Stromal cell of bone marrow (primary cell): Measurements from ENCODE around the gene TBKBP1.

Source experiments
- DNase-seq: peaks from one replicate; pipeline ENCODE4 v3.0.0-alpha.2; 2012; ENCODE audit warnings: low read depth

TBKBP1 gene, protein sequence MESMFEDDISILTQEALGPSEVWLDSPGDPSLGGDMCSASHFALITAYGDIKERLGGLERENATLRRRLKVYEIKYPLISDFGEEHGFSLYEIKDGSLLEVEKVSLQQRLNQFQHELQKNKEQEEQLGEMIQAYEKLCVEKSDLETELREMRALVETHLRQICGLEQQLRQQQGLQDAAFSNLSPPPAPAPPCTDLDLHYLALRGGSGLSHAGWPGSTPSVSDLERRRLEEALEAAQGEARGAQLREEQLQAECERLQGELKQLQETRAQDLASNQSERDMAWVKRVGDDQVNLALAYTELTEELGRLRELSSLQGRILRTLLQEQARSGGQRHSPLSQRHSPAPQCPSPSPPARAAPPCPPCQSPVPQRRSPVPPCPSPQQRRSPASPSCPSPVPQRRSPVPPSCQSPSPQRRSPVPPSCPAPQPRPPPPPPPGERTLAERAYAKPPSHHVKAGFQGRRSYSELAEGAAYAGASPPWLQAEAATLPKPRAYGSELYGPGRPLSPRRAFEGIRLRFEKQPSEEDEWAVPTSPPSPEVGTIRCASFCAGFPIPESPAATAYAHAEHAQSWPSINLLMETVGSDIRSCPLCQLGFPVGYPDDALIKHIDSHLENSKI

DNA sequence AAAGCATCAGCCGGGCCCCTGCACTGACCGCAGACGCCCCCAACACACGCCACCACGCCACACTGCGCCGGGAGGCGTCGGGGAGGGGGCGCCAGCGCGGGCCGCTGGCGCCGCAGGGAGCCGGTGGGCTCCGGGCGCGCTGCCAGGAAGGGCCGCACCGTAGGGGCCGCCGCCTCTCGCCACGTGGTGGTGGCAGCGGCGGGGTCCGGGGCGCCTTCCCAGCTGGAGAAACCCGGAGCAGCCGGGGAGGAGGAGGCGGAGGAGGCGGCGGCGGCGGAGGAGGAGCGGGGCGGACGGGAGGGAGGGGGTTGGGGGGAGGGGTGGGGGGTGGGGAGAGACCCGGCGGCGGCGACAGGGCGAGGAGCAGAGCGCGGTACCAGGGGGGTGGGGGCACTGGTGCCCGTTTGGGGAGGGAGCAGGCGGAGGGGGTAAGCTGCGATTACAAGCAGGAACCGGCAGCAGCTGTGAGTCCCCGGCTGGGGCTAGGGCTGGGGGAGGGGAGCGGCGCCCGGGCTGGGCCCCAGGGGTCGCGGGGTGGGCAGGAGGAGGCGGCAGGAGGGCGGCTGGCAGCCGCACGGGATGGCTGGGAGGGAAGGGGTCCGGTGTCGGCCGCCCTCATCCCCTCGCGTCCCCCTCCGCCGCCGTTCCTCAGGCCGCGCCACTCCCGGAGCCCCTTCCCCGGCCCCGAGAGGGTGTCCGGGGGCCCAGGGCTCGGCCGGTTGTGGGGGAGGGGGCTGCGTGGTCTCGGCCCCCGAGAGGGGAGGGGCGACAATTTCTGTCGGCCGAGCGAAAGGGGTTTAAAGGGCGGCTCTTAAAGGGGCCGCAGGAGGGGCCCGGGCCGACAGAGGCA is at the start of gene TBKBP1:
TSS of gene TBKBP1 (plus strand) at position 431 of the 850 bp plus-strand sequence. CDS start 1,952 bp downstream, outside the sequence.
- DNase-seq, result no peak

DNA sequence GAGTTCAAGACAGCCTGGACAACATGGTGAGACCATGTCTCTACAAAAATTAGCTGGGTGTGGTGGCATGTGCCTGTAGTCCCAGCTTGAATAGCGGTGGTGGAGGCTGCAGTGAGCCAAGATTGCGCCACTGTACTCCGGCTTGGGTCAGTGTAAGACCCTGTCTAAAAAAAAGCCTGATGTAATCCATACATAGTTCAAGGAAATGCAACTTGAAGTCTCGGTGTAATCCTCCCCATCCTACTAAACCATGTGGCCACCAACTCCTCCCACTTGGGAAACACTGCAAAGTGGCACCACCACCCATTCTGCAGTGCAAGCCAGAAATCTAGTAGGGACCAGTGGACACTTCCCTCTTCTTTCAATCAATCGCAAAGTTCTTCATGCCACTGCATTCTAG is 49.6 kb upstream of the TBKBP1 start:
- DNase-seq, result no peak

DNA sequence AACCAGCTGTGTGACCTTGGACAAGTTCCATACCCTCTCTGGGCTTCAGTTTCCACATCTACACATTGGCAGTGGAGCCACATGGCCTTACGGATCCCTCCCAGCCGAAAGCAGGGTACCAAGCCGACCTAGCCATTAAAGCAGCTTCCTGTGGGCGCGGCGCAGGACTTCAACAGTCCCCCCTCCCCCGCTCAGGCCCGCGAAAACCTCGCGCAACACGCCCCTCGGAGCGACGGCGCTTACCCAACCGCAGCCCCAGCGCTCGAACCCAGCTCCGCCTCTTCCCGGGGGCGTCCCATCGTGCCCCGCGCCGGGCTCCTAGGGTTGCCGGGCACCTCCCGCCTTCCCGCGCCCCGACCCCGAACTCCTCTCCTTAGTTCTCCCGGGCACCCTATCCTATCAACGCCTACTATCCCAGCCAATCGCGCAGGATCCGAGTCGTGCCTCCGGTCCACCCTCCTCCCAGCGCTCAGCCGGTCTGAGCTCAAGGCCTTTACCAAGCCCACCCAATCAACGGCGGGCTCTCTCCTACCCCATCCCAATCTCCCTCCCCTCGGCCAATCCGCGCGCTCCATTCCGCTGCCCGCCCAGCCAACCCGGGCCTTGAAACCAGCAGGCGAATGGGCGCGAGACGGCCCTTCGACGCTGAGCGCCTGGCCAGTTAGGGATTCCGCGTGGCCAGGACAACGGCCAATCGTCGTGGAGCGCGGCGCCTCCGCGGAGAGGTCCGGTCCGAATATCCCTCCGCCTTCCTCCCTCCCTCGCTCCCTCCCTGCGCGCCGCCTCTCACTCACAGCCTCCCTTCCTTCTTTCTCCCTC is 44.6 kb upstream of the TBKBP1 start, which contains the start of gene KPNB1:
TSS of gene KPNB1 (plus strand) at position 767 of the 819 bp plus-strand sequence. CDS start 326 bp downstream, outside the sequence.
- peak; percentile 100 for DNase-seq

DNA sequence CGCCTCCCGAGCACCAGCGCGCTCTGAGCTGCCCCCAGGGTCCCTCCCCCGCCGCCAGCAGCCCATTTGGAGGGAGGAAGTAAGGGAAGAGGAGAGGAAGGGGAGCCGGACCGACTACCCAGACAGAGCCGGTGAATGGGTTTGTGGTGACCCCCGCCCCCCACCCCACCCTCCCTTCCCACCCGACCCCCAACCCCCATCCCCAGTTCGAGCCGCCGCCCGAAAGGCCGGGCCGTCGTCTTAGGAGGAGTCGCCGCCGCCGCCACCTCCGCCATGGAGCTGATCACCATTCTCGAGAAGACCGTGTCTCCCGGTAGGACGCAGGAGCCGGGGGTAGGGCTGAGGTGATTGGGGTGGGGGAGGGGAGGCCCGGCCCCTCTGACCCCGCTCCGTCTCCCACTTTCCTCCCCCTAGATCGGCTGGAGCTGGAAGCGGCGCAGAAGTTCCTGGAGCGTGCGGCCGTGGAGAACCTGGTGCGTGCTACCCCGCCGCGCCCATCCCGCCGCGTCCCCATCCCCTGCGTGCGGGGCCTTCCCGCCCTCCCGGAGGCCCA is 43.9 kb upstream of the TBKBP1 start:
- DNase-seq, result no peak

DNA sequence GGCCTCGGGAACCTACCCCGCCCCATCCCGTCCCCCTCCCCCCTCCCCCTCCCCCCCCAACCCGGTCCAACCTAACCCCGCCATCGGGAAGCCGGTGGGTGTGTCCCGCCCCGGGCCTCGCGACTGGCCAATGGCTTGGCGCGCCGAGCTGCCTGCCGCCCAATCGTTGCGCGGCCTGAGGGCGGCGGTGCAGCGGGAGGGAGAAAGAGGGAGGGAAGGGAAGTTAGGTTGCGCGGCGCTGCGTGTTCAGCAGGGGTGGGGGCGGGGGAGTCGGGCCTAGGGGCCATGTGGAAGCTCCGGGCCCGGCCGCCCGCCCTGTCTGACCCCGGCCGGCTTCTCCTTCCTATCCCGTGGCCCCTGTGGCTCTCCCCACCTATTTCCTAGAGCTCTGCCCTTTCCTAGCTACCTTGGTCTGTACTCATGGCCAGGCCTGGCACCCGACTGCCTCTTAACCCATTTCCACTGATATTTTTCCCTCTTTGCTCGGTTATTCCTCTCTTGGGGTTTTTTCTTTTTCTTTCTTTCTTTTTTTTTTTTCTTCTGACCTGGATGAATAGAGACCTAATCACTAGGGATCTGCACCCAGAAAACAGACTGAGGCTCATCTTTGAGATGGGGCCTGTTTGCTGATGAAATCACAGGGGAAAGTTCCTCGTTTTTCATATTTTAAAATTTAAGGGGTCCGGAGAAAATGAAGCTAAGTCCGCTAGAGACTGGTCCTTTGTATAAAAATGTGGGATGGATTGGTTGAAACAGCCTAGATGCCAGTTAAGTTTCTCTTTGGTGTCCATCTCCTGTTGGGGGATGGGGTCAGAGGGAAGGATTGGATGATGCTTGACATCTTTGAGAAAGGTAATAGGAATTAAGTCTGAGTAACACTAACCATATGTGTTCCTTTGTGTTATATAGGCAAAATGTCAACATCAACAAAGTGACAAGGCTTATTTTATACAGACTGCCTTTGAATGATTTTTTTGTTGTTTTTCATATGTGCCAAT is 43.1 kb upstream of the TBKBP1 start:
- peak; percentile 94 for DNase-seq

DNA sequence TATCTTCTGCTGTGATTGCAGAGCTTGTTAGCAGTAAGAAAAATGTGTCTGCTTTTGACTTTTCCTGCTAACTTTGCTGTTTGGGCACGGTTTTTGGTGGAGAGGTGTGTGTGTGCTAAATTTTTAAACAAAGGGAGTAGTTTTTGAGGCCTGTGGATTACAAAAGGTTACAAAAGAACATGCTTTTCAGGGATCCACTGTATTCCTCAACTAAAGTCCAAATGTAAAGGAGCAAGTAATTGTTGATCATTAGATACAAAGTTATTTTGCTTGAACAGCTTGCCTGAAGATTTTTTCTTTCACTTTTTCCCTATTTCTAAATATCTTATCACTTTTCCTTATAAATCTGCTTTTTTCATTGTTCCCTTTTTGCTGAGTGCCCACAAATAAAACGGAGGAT is 42.3 kb upstream of the TBKBP1 start:
- DNase-seq, result no peak

DNA sequence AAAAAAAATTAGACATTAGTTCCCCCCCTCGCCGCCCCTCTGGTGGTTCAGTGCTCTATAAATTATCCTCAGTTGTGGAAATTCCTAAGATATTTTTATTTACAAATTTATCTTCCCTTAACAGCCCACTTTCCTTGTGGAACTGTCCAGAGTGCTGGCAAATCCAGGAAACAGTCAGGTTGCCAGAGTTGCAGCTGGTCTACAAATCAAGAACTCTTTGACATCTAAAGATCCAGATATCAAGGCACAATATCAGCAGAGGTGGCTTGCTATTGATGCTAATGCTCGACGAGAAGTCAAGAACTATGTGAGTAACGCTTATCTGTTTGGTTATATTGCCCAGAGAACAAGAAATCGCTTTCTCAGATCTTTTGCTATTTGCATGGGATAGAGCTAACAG is 41.4 kb upstream of the TBKBP1 start:
- no peak for DNase-seq

DNA sequence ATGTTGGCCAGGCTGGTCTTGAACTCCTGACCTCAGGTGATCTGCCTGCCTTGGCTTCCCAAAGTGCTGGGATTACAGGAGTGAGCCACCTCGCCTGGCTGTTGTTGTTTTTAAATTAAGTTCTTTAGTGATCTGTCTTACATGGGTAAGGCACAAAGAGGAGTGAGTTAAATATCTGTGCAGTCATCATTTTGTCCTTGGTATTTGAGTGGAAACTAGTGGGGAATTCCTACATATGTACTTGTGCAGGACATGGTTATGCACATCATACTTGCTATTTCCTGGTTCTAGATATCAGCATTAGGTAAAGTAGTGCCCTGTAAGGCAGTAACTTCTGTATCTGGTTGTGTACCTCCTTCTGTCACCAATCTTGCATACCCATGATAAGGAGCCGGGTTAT is 40.5 kb upstream of the TBKBP1 start:
- no peak for DNase-seq

DNA sequence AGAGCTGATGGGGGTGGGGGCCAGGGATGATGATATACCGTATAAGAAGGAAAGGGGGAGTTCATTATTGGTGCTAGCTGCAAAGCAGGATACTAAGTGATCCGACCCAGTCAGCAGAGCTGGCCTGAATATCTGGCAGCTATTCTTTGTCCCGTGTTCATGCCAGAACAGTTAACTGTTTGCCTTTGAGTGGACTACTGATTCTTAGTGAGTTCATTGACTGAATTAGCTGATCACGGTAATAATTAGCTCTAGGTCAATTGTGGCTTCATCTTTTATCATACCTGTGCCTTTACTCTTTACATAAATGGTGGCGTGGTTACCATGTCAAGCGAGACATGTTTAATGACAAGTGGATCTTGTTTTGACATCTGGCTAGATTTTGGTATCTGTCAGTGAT is 39.0 kb upstream of the TBKBP1 start:
- no peak for DNase-seq

DNA sequence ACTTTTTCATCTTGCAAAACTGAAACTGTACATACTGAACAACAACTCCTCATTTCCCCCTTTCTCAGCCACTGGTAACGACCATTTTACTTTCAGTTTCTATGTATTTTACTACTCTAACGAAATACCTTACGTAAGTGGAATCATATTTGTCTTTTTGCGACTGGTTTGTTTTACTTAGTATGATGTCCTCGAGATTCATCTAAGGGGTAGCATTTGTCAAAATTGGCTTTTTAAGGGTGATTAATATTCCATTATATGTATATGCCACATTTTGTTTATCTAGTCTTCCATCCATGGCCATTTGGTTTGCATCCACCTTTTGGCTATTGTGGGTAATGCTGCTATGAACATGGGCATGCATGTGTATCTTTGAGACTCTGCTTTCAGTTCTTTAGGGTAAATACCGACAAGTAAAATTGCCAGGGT is 33.9 kb upstream of the TBKBP1 start:
- DNase-seq, result no peak

DNA sequence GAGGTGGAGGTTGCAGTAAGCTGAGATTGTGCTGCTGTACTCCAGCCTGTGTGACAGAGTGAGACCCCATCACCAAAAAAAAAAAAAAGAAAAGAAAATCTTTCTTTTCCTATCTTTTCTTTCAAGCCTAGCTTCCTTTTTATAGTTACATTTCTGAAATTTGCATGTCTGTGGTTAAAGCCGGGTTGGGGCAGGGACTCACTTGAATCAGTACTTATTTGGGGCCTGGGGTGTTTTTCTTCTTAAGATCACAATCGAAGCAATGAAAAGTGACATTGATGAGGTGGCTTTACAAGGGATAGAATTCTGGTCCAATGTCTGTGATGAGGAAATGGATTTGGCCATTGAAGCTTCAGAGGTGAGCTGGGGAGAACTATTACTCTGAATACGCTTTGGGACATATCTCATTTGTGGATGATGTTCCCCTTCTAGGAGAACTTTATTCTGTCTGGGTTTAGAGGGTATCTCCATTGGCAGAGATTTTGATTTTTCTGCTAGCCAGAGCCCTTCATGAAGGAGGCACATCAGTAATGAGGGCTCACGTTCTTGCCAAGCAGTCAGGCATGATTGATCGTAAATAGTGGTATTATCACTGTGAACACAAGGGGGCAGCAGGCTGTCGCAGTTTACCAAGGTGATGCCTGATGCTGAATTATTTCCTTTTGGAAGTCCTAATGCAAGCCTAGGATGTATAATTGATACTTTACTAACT is 29.9 kb upstream of the TBKBP1 start:
- DNase-seq, result no peak

DNA sequence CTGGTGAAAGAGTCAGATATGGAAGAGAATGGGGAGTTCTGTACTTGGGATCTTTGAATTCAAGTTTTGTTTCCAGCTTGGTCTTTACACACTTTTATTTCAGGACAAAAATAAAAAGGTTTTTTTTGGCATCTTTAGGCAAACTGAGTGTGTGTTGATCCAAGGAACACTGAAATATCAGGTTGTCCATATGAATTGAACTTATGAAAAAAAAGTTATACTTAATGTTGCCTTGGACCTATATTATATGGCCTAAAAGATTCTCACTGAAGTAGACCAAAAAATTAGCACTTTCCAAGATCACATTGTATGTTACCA is 29.4 kb upstream of the TBKBP1 start:
- no peak for DNase-seq

DNA sequence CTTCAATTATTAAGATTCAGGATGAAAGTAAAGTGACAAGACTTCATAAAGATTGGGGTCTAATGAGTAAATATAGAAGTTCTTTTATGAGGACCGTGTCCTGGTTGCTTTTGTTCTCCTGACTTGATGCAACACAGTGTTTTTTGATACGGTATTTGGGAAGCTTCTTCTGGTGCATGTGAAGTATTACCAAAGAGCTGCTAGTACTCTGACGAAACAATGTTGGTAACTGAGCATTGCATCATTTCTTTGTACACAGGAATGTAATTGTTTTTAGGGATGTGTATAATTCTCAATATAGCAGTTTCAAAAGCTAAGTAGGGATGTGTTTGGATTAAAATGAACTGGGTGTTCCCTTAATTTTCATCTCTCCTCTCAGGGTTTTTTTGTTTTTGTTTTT is 28.3 kb upstream of the TBKBP1 start:
- no peak for DNase-seq

DNA sequence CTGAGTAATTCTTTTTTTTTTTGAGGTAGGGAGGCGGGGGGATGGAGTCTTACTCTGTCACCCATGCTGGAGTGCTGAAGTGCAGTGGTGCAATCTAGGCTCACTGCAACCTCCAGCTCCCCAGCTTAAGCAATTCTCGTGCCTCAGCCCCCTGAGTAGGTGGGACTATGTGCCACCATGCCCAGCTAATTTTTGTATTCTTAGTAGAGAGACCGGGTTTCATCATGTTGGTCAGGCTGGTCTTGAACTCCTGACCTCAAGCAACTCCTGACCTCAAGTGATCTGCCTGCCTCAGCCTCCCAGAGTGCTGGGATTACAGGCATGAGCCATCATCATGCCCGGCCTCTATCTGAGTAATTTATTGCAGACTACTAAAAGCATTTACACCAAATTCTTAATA is 24.9 kb upstream of the TBKBP1 start:
- DNase-seq, result no peak

DNA sequence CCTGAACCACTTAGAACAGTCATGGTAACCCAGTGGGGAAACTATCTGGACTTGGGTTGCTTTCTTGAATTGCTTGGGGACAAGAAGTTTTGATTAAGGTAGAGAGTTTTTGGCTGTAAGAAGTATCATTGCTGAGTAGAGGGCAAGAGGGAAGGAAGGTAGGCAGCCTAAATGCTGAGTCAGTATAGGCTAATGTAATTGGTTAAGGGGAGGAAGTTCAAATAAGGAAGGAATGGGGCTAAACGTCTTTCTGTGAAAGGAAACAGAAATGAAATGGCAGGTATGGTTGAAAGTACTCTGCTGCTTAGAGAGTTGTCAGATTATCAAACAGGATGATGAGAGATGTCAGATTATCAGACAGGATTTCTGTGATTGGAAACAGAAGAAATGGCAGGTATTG is 23.9 kb upstream of the TBKBP1 start:
- DNase-seq, result no peak

DNA sequence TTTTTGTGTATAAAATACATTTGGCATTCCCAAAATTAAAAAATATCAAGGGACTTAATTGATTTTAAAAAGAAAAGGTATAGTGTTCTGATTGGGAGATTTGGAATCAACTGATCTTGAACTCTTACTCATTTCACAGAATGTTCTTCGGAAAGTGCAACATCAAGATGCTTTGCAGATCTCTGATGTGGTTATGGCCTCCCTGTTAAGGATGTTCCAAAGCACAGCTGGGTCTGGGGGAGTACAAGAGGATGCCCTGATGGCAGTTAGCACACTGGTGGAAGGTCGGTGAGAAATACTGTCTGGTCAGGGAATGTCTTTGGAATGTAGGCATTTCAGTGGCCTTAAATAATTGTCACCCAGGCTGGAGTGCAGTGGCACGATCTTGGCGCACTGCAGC is 19.5 kb upstream of the TBKBP1 start:
- no peak for DNase-seq

DNA sequence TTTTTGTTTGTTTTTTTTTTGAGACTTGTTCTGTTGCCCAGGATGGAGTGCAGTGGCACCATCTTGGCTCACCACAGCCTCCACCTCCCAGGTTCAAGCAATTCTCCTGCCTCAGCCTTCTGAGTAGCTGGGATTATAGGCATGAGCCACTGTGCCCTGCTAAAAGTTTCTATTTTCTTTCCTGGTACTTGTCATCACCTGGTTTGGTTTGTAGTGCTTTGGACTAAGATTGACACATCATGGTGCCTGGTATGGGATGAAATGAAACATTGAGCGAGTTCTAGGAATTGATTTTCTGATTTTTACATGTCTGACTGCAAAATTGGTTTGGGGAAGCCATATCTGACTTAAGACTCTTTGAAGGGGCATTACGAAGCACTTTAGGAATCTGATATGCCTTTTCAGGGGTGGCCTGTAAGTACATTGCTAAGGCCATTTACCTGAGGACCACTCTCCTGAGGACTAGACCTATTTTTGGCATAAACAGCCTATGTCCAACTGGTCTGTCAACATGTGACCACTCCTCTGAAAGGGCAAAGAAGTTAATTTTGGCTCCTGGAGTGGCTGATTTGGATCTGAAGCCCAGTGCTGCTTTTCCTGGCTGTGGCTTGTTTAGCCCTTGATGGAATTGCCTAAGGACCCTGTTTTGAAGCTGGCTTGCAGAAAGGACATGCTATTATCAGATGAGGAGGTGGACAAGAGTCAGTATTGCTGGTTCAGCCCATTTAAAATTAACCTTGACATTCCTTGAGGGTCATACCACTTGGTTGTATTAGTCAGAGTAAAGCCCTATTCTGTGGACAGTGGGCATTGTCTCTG is 18.4 kb upstream of the TBKBP1 start:
- no peak for DNase-seq

DNA sequence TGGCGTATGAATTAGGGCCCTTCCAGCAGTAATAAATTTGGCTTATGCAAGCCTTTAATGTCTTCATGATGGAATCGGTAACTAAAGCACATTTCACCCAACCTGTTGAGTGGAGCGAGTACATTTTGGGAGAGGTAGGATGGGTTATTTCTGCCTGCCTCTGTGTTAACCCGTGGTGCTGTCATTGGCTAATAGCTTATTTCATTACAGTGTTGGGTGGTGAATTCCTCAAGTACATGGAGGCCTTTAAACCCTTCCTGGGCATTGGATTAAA is 17.8 kb upstream of the TBKBP1 start:
- no peak for DNase-seq

DNA sequence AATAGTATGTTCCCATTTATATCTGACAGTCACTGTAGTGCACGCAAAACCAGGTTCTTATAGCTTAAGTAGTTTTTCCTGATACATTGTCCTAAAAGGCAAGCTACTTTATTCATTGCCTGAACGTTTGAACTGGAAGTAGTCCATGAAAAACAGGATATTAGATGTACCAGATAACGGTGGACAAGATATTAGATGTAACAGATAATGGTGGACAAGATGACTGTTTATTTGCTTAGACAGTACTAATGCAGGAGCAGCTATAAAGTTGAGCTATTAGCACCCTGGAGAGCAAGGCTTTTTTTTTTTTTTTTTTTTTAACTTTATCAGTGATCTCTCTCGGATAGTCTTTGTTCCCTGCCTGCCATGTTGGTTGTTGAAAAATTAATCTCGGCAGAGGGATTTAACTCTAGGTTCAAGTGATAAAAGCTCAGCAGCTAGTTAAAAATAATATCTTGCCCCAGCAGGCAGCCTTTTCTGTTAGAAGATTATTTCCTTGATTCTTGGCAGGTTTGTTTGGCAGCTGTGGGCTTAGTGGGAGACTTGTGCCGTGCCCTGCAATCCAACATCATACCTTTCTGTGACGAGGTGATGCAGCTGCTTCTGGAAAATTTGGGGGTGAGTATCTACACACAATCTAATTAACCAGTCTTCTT is 17.3 kb upstream of the TBKBP1 start:
- no peak for DNase-seq
